Measurements from ENCODE around the gene THSD4.

DNA sequence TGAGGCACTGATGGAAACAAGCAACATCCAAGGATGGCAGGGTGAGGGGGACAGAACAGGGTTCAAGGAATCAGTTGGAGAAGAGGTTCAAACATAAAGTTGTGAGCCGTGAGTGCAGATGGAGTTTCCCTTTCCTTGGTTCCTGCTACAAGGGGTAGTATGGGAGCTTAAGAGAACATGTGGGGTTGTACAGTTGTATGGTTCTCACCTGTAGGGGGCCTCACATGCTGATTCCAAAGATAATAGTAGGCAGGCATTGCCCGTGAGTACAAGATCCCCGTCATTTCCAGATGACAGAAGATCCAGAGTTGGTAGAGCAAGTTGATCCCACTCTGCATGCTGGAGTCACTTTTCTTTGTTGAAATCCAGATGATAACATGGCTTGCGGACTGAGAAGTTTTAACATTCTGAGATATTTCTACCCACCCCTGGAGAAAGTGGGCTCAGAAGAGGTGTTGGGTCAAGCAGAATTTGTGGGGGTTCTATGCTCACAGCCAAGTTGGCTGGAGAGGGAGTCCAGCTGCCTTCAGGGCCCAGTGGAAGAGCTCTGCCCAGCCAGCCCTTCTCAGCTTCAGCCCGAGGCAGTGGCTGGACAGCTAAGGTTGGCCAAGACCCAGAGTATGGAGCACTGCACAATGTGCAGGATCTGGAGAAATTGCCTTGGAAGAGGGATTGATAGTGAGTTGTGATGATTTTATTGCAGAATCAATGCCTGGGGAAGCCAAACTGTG, 141.8 kb downstream of the THSD4 start:
- TF ChIP-seq, protein P1, sequence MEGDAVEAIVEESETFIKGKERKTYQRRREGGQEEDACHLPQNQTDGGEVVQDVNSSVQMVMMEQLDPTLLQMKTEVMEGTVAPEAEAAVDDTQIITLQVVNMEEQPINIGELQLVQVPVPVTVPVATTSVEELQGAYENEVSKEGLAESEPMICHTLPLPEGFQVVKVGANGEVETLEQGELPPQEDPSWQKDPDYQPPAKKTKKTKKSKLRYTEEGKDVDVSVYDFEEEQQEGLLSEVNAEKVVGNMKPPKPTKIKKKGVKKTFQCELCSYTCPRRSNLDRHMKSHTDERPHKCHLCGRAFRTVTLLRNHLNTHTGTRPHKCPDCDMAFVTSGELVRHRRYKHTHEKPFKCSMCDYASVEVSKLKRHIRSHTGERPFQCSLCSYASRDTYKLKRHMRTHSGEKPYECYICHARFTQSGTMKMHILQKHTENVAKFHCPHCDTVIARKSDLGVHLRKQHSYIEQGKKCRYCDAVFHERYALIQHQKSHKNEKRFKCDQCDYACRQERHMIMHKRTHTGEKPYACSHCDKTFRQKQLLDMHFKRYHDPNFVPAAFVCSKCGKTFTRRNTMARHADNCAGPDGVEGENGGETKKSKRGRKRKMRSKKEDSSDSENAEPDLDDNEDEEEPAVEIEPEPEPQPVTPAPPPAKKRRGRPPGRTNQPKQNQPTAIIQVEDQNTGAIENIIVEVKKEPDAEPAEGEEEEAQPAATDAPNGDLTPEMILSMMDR (IDR thresholded peaks at IDR 0.05): no peak
- TF ChIP-seq POLR2AphosphoS5 (IDR thresholded peaks at IDR 0.05; ENCODE audit: insufficient read depth in 1 of 2, low read depth in 1 of 2): no peak
